HUES6 (cell line): Measurements from ENCODE around the gene SPOCK1.

Experiments used
- H3K27ac ChIP-seq: 2 replicates; pipeline ENCODE4 v1.7.0; 2013; ENCODE audit warnings: low read depth, mild to moderate bottlenecking, low read length, inconsistent platforms
- H3K27me3 ChIP-seq: 2 replicates; pipeline ENCODE4 v1.6.1; 2013; ENCODE audit warnings: low read length; ENCODE audit not compliant: control insufficient read depth, insufficient read depth
- H3K36me3 ChIP-seq: 2 replicates; pipeline ENCODE4 v1.6.1; 2013; ENCODE audit warnings: low read length; ENCODE audit not compliant: control insufficient read depth, insufficient read depth
- H3K4me1 ChIP-seq: 2 replicates; pipeline ENCODE4 v1.6.1; 2013; ENCODE audit warnings: low read length; ENCODE audit not compliant: control insufficient read depth, insufficient read depth
- H3K4me3 ChIP-seq: 2 replicates; pipeline ENCODE4 v1.5.1; 2013; ENCODE audit warnings: low read depth, low read length
- H3K9ac ChIP-seq: one replicate; pipeline ENCODE4 v1.6.1; 2013; ENCODE audit warnings: mild to moderate bottlenecking, low read length
- H3K9me3 ChIP-seq: 2 replicates; pipeline ENCODE4 v1.6.1; 2013; ENCODE audit warnings: low read depth, low read length; ENCODE audit not compliant: control insufficient read depth, insufficient read depth

Gene SPOCK1

DNA sequence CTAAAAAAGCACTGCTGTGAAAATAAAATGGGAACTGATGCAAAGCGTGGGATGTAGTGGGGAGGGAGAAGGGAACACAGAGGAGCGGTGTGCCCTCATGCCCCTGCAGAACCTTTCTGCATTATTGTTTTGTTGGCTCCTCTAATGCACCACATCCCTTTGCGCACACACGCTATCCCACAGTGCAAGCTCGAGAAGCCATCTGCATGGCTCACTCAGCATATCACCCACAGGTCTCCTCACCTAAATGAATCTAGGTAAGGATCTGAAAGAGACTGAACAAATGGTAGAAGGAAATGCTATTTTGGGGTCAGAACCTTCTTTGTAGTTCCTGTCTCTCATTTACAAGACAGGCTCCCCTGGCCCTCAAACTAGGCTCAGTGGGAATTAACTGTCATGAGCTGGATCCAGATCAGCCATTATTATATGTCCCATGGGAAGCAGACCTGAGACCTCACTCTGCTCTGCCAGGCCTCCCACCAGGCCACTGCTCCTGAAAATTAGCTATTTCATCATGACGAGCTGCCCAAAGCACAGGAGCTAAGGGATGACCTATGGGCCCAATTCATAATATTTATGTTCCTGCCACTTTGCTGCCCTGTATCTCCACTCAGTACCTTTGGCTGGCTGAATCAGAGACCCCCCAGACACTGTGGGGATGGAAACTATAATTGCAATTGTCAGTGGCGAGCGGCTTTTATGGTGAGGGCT lies 169.4 kb downstream of the SPOCK1 start:
- H3K4me3 ChIP-seq = no peak overlapping the region
- H3K27ac ChIP-seq = no peak overlapping the region
- no peaks in the 10 kb centered on the region for H3K9me3 ChIP-seq
- H3K27me3 ChIP-seq = no peaks in the 10 kb centered on the region; the same call in 1 of the 2 replicates
- H3K9ac ChIP-seq = no peak overlapping the region
- no peaks in the 10 kb centered on the region; the same call in none of the 2 replicates for H3K4me1 ChIP-seq
- no peaks in the 10 kb centered on the region for H3K36me3 ChIP-seq

DNA sequence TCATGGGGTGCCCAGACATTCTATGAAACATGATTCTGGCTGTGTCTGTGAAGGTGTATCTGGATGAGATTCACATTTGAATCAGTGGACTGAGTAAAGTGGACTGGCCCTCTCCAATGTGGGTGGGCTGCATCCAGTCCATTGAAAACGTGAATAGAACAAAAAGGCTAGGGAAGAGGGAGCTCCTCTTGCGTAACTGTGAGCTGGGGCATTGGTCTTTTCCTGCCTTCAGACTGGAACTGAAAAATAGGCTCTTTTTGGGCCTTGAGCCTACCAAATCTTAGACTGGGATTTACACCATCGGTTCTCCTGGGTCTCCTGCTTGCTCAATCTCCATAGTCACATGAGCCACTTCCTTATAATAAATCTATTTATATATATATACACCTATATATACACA lies 170.1 kb downstream of the SPOCK1 start:
- Histone ChIP-seq H3K27me3 (no peaks in the 10 kb centered on the region; the same call in 1 of the 2 replicates), H3K9me3 (no peaks in the 10 kb centered on the region), H3K4me3 (no peak overlapping the region), H3K4me1 (no peaks in the 10 kb centered on the region; the same call in none of the 2 replicates), H3K36me3 (no peaks in the 10 kb centered on the region), H3K9ac (no peak overlapping the region), H3K27ac (no peak overlapping the region)

DNA sequence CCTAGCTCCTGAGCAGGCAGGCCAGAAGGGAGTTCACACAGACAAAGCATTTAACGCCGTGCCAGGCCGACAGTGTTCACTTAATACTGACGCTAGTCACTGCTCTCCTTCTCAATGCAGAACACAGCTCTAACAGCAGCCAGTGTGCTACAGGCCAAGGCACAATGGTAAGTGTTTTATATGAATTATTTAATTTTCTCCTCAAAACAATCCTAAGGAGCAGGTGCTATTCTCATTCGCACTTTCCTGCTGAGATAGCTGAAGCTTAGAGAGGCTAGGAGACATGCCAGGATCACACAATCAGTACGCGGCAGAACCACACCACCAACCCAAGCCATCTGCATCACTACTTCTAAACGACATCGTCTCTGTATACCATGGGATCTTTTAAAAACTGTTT lies 170.7 kb downstream of the SPOCK1 start:
- no peak overlapping the region for H3K27ac ChIP-seq
- no peak overlapping the region for H3K4me3 ChIP-seq
- no peaks in the 10 kb centered on the region for H3K9me3 ChIP-seq
- H3K27me3 ChIP-seq = no peaks in the 10 kb centered on the region; the same call in 1 of the 2 replicates
- H3K36me3 ChIP-seq = no peaks in the 10 kb centered on the region
- H3K4me1 ChIP-seq = no peaks in the 10 kb centered on the region; the same call in none of the 2 replicates
- H3K9ac ChIP-seq = no peak overlapping the region

DNA sequence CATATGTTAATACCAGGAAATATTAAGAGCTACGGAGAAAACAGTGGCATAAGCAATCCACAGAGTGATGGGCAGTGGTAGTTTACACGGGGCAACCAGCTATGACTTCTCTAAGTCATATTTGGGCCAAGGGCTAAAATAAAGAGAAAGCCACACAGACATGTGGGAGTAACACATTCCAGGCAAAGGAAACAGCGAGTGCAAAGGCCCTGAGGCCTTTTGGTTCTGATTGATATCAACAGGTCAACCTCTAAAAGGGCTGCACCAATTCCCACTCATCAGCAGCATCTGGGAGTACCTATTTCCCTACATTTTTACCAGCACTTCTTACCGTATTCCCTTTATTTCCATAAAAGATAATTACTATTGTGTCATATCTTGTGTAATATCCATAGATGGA lies 173.4 kb downstream of the SPOCK1 start:
- H3K27ac ChIP-seq = no peak overlapping the region
- H3K9ac ChIP-seq = no peak overlapping the region
- H3K27me3 ChIP-seq = no peaks in the 10 kb centered on the region; the same call in 1 of the 2 replicates
- H3K4me3 ChIP-seq = no peak overlapping the region
- no peaks in the 10 kb centered on the region for H3K36me3 ChIP-seq
- no peaks in the 10 kb centered on the region for H3K9me3 ChIP-seq
- H3K4me1 ChIP-seq = no peaks in the 10 kb centered on the region; the same call in 1 of the 2 replicates

DNA sequence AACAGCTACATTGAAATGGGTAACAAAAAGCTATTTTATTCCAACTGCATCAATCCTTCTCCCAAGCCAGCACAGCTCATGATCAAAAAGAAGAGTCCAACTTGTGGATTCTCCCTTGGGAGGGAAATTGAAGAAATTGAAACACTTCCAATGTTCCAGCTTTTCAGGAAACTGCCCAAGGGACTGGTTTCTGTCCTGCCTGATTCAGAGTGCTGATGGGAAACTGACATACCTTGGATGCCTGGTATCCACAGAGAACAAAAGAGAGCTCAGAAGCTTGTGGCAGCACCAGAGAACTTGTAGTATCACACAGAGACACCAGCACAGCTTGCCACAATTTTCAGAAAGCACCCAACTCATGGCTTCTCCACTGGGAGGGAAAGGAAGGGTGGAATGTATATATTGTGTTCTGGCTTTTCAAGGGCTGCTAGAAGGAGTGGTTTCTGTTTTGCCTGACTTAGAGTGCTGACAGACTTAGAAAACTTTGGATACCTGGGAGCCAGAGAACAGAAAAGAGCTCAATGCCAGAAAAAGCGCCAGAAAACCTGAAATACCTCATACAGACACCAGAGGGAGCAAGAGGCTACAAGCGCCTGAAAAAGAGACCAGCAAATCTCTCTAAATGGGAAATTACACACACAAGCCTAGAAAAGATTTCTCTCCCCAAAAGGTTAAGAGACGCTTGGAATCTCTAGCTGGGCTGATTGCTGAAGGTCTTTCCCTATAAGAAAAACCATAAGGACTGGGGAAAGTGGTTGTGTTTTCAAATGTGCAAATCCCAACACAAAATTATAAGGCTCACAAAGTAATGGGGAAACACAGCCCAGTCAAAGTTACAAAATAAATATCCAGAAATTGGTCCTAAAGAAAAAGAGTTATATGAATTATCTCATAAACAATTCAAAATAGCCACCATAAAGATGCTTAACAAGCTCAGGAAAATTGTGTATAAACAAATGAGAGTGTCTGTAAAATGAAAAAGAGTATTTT lies 178.8 kb downstream of the SPOCK1 start:
- no peak overlapping the region for H3K27ac ChIP-seq
- no peaks in the 10 kb centered on the region for H3K9me3 ChIP-seq
- no peaks in the 10 kb centered on the region for H3K27me3 ChIP-seq

DNA sequence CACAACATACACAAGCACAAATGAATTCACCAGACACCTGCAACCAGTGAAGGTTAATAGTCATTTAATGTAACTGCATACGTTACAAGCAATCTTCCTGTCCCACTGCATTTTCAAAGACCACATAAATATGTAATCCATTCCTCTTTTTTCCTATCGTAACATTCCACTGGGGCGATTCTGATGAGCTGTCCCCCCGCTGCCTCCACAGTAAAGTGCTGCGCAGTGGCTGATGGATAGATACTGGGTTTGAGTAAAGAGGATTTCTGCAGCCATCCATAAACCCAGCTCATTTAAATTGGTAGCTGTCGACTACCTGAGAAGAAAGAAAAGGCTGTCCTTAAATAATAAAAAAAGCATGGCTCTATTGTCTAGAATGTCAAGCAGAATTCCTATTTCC lies 181.1 kb downstream of the SPOCK1 start:
- no peak overlapping the region for H3K27ac ChIP-seq
- H3K9me3 ChIP-seq = no peaks in the 10 kb centered on the region
- no peak overlapping the region for H3K9ac ChIP-seq
- H3K4me3 ChIP-seq = no peak overlapping the region
- no peaks in the 10 kb centered on the region for H3K36me3 ChIP-seq
- H3K4me1 ChIP-seq = peaks cover 6% of the 10 kb centered on the region
- H3K27me3 ChIP-seq = no peaks in the 10 kb centered on the region

More for the DNA sequence above, 178.8 kb downstream of the SPOCK1 start:
- Histone ChIP-seq H3K4me3 (no peak overlapping the region), H3K4me1 (peaks cover 6% of the 10 kb centered on the region), H3K36me3 (no peaks in the 10 kb centered on the region), H3K9ac (no peak overlapping the region)

DNA sequence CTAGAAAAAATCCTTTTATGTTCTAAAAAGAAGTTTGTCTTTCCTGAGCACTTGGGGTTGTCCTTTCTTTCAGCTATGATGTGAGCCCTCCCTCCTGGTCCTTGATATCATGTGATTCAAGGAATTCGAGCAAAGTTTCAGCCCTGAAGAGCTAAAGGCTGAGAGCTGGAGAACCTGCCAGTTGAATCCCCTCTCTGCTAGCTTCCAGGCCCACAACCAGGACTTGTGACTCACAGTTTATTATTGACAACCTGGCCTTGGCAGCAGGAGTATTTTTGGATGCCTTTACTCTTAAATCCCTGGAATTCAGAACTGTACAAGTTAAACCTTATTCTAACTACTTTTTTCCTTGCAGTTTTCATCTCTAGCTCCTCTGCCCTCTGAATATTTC lies 182.8 kb downstream of the SPOCK1 start:
- H3K27me3 ChIP-seq = no peaks in the 10 kb centered on the region
- H3K36me3 ChIP-seq = no peaks in the 10 kb centered on the region
- no peak overlapping the region for H3K27ac ChIP-seq

DNA sequence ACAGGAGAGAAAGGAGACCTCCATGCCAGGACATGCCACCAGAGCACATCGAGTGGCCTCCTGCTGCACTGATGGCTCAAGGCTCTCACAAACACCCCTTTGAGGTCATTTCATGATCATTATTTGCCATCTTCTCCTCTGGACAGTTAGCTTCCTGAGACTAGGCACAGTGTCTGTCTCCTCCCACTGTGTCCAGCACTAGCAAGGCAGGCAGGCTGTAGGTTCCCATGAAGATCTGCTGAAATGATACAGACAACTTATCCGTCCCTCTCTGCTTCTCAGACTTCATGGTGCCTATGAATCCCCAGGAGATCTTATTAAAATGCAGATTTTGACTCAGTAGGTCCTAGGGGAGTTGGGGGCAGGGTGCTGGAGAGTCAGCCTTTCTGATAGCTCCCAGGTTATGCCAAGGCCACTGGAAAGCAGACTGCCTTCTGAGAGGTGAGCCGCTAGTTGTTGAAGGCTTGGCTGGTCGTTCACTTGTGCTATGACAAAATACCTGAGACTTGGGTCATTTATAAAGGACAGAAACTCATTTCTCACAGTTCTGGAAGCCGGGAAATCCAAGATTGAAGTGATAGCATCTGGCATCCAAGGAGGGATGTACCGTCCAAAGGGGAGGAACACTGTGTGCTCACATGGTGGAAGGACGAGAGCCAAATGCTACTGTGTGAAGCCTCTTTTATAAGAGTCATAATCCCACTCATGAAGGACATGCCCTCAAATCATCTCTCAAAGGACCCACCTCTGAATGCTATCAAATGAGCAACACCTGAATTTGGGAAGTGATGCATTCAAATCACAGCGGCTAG lies 183.4 kb downstream of the SPOCK1 start:
- no peaks in the 10 kb centered on the region for H3K36me3 ChIP-seq
- no peaks in the 10 kb centered on the region for H3K27me3 ChIP-seq
- H3K4me1 ChIP-seq = peaks cover 12% of the 10 kb centered on the region
- no peak overlapping the region for H3K4me3 ChIP-seq
- H3K9me3 ChIP-seq = no peaks in the 10 kb centered on the region
- no peak overlapping the region for H3K27ac ChIP-seq
- H3K9ac ChIP-seq = no peak overlapping the region

More for the DNA sequence above, 182.8 kb downstream of the SPOCK1 start:
- H3K4me1 ChIP-seq = peaks cover 11% of the 10 kb centered on the region
- no peak overlapping the region for H3K9ac ChIP-seq
- no peaks in the 10 kb centered on the region for H3K9me3 ChIP-seq
- no peak overlapping the region for H3K4me3 ChIP-seq

DNA sequence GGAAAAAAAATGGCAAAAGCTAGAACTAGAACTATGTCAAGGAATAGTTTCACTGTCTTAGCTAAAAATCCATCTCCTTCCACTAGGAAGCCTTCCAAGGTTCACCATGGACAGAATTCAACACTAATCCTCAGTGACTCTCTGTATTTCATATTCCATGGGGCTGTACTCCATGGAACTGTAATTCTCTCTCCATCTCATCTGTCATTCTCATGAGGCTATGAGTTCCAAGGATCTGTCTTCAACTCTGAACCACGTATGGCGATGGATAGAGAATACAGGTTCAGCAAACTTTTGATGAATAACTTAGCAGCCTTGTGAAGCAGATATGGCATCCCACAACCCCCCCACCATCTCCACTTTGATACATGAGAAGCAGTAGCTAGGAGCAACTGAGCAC lies 184.0 kb downstream of the SPOCK1 start:
- Histone ChIP-seq H3K9me3 (no peaks in the 10 kb centered on the region), H3K4me3 (no peak overlapping the region), H3K27ac (no peak overlapping the region), H3K27me3 (no peaks in the 10 kb centered on the region), H3K9ac (no peak overlapping the region), H3K36me3 (no peaks in the 10 kb centered on the region), H3K4me1 (peaks cover 15% of the 10 kb centered on the region)

DNA sequence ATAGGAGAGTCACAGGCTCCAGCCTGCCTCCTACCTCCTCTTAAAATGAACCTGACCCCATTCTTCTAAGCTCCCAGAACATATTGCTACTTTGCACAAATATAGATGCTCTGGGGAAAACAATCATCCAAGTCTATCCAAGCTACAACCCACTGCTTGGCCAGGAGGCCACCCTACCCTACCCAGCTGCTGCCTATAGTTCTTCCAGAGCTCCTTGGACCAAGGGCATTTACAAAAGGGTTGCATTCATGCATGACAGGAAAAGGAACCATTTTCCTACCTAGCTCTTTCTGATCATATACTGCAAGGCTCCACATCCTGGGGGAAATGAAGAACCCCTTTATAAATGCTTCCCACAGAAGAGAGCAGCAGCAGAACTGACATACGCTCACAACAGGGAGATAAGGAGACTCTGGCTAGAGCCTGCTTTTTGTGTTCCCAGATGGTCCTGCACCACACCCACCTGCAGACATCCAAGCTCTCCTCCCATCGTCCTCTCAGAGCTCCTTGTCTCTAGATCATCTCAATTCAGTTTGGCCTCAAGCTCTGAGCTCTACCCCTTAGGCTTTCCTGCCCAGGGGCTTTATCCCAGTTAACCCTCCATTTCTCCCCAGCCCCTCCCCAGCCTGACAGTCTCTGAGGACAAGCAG lies 185.5 kb downstream of the SPOCK1 start:
- no peak overlapping the region for H3K9ac ChIP-seq
- no peaks in the 10 kb centered on the region for H3K9me3 ChIP-seq
- no peak overlapping the region for H3K27ac ChIP-seq
- no peaks in the 10 kb centered on the region for H3K27me3 ChIP-seq
- peaks cover 14% of the 10 kb centered on the region for H3K4me1 ChIP-seq
- no peak overlapping the region for H3K4me3 ChIP-seq
- H3K36me3 ChIP-seq = no peaks in the 10 kb centered on the region
